ENCODE data around the gene HRH1. TPM values are rescaled to one million over a fixed set of nuclear protein-coding genes. Genes with fewer than 3 reads are reported as not detected.

Gene HRH1
- total and polyA plus RNA-seq, 4 donors: 2.3 to 8.3 (median 4.6) TPM

DNA sequence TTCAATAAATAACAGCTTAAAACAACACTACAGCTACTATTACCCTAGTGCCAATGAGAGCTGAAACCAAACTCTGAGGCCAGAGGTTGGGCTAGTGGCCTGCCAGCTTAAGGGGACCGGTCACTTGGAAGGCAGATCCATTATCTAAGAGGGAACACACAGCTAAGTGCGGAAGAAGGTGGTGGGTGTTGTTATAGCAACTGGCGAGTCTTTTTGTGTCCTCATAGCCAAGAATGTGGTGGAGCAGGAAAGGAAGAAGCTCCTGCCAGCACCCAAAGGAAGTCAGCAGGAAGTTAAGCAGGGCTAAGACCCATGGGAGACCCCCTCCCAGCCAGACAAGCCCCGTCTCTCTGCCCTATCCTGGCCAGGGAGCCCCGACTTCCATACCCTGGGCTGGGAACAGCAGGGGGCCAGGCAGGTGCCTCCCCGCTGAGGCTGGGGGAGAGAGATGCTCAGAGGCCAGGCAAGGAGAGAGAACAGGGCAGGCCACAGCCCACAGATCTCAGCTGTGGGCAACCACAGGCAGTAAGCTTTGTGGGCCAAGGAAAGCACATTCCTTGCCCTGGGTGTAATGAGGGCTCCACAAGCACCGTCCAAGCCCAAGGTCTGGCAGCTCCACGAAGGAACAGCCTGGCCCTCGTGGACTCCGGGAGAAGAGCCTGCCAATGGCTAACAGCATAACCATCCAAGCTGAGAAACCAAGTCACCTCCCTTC, 34.0 kb upstream of the HRH1 start:
- DNase-seq: no peak
- H3K4me3 ChIP-seq: no peak overlapping the region
- 58 to 60% methylated on average over 10 of the region's 10 CpGs for WGBS, 2 donors

DNA sequence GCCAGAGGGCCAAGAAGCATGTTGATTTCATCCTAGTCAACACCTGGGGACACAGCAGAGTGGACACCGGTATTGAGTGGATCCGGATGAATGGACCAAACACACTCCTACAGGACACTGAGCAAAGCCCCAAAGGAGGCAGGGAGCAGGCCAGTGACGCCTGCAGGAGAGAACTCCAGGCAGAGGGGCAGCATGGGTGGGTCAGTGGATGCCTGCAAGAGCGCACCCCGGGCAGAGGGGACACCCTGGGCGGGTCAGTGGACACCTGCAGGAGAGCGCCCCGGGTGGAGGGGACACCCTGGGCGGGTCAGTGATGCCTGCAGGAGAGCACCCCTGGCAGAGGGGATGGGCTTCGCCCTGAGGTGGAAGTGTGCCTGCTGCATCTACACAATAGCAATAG, 27.6 kb upstream of the HRH1 start:
- DNase-seq (no peak), ATAC-seq (ENCODE audit: insufficient read depth, low FRiP score) (no peak)
- Histone ChIP-seq H3K9ac (ENCODE audit: insufficient read depth in 1 of 2, low read length in 2 of 2) (no peak overlapping the region), H3K27me3 (ENCODE audit: control insufficient read depth in 3 of 3, insufficient read depth in 3 of 3, low read length in 2 of 3) (peaks cover 0 to 6% (median 0%) of the 10 kb centered on the region in 3 donors), H3K9me3 (ENCODE audit: control insufficient read depth in 4 of 4, insufficient read depth in 3 of 4, low read length in 3 of 4) (peaks cover 0 to 6% (median 4%) of the 10 kb centered on the region in 4 donors), H3K4me1 (ENCODE audit: control insufficient read depth in 5 of 5, insufficient read depth in 5 of 5, low read length in 5 of 5) (no peaks in the 10 kb centered on the region), H3K36me3 (ENCODE audit: control insufficient read depth in 4 of 4, insufficient read depth in 4 of 4, low read length in 4 of 4) (no peaks in the 10 kb centered on the region), H3K4me3 (no peak overlapping the region), H3K27ac (ENCODE audit: low read depth in 1 of 2, low read length in 1 of 2) (no peak overlapping the region)
- TF ChIP-seq, protein P1, sequence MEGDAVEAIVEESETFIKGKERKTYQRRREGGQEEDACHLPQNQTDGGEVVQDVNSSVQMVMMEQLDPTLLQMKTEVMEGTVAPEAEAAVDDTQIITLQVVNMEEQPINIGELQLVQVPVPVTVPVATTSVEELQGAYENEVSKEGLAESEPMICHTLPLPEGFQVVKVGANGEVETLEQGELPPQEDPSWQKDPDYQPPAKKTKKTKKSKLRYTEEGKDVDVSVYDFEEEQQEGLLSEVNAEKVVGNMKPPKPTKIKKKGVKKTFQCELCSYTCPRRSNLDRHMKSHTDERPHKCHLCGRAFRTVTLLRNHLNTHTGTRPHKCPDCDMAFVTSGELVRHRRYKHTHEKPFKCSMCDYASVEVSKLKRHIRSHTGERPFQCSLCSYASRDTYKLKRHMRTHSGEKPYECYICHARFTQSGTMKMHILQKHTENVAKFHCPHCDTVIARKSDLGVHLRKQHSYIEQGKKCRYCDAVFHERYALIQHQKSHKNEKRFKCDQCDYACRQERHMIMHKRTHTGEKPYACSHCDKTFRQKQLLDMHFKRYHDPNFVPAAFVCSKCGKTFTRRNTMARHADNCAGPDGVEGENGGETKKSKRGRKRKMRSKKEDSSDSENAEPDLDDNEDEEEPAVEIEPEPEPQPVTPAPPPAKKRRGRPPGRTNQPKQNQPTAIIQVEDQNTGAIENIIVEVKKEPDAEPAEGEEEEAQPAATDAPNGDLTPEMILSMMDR (IDR thresholded peaks at IDR 0.05; ENCODE audit: control extremely low read depth, extremely low read depth): no peak
- 86 to 91% methylated on average over 10 of the region's 10 CpGs for WGBS, 2 donors

More for the DNA sequence above, 34.0 kb upstream of the HRH1 start:
- no peak for ATAC-seq (ENCODE audit: insufficient read depth, low FRiP score)
- Histone ChIP-seq H3K9ac (ENCODE audit: insufficient read depth in 1 of 2, low read length in 2 of 2) (no peak overlapping the region), H3K4me1 (ENCODE audit: control insufficient read depth in 5 of 5, insufficient read depth in 5 of 5, low read length in 5 of 5) (no peaks in the 10 kb centered on the region), H3K36me3 (ENCODE audit: control insufficient read depth in 4 of 4, insufficient read depth in 4 of 4, low read length in 4 of 4) (no peaks in the 10 kb centered on the region), H3K27ac (ENCODE audit: low read depth in 1 of 2, low read length in 1 of 2) (no peak overlapping the region), H3K27me3 (ENCODE audit: control insufficient read depth in 3 of 3, insufficient read depth in 3 of 3, low read length in 2 of 3) (peaks cover 0 to 6% (median 0%) of the 10 kb centered on the region in 3 donors), H3K9me3 (ENCODE audit: control insufficient read depth in 4 of 4, insufficient read depth in 3 of 4, low read length in 3 of 4) (peaks cover 0 to 10% (median 5%) of the 10 kb centered on the region in 4 donors)
- TF ChIP-seq, protein P1 (IDR thresholded peaks at IDR 0.05; ENCODE audit: control extremely low read depth, extremely low read depth): no peak

DNA sequence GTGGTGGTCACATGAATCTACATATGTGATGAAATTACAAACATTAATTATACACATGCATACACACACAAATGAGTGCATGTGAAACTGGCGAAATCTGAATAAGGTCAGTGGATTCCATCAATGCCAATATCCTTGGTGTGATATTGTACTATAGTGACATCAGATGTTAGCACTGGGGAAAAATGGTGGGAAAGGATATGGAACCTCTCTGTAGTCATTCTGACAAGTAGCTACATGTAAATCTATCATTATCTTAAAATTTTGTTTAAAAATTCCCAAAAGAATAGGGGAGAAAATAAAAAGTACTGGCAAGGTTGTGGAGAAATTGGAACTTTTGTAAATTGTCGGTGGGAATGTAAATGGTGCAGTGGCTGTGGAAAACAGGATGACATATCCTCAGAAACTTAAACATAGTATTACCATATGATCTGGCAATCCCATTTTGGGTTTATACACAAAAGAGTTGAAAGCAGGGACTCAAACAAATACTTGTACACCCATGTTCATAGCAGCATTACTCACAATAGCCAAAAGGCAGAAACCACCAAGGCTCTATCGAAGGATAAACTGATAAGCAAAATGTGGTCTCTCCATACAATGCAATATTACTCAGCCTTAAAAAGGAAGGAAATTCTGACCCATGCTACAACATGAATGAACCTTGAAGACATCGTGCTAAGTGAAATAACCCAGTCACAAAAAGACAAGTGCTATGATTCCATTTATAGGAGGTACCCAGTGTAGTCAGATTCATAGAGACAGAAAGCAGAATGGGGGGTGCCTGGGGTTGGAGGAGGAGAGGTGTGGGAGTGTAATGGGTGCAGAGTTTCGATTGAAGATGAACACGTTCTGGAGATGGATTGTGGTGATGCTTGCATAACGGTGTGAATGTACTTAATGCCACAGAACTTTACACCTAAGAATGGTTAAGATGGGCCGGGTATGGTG, 25.3 kb upstream of the HRH1 start:
- H3K9ac ChIP-seq (ENCODE audit: insufficient read depth in 1 of 2, low read length in 2 of 2): no peak overlapping the region
- no peak for DNase-seq

More for the DNA sequence above, 25.3 kb upstream of the HRH1 start:
- no peaks in the 10 kb centered on the region for H3K4me1 ChIP-seq (ENCODE audit: control insufficient read depth in 5 of 5, insufficient read depth in 5 of 5, low read length in 5 of 5)
- no peak overlapping the region for H3K27ac ChIP-seq (ENCODE audit: low read depth in 1 of 2, low read length in 1 of 2)
- no peaks in the 10 kb centered on the region for H3K36me3 ChIP-seq (ENCODE audit: control insufficient read depth in 4 of 4, insufficient read depth in 4 of 4, low read length in 4 of 4)
- 90% methylated on average over 8 of the region's 8 CpGs for WGBS, 2 donors
- H3K9me3 ChIP-seq (ENCODE audit: control insufficient read depth in 4 of 4, insufficient read depth in 3 of 4, low read length in 3 of 4): peaks cover 0 to under 1% (median 0%) of the 10 kb centered on the region in 4 donors
- TF ChIP-seq, protein P1 (IDR thresholded peaks at IDR 0.05; ENCODE audit: control extremely low read depth, extremely low read depth): no peak
- ATAC-seq (ENCODE audit: insufficient read depth, low FRiP score): no peak
- no peak overlapping the region for H3K4me3 ChIP-seq
- H3K27me3 ChIP-seq (ENCODE audit: control insufficient read depth in 3 of 3, insufficient read depth in 3 of 3, low read length in 2 of 3): peaks cover 0 to 4% (median 0%) of the 10 kb centered on the region in 3 donors
